Kidney (tissue), 14 donors: ENCODE results near the gene CDC23. TPM values are rescaled to one million over a fixed set of nuclear protein-coding genes. Genes with fewer than 3 reads are reported as not detected.

ENCODE experiments used
- DNase-seq, 5 donors: peaks; one replicate each; pipeline ENCODE4 v3.0.0-alpha.2; 2013 to 2020
- FAIRE-seq: peaks from 2 replicates; lab custom pipeline; 2012; peaks lifted over from hg19 to GRCh38; lab: Jason Lieb, UNC
- H3K27ac ChIP-seq, 2 donors: one replicate each; pipeline ENCODE4 v1.7.0; 2013; ENCODE audit warnings: low read depth in 2 of 2, low read length in 2 of 2, inconsistent platforms in 1 of 2
- H3K27me3 ChIP-seq: one replicate; pipeline ENCODE4 v1.7.1; 2013; ENCODE audit warnings: low read length, inconsistent platforms; ENCODE audit not compliant: control insufficient read depth, insufficient read depth
- H3K36me3 ChIP-seq, 3 donors: one replicate each; pipeline versions ENCODE4 v1.7.0 to v1.7.1; 2013; ENCODE audit warnings: low read length in 3 of 3, control low read depth in 1 of 3, inconsistent platforms in 1 of 3; ENCODE audit not compliant: insufficient read depth in 3 of 3, control insufficient read depth in 2 of 3
- H3K4me1 ChIP-seq, 3 donors: one replicate each; pipeline versions ENCODE4 v1.7.0 to v1.7.1; 2013; ENCODE audit warnings: low read length in 3 of 3, inconsistent platforms in 1 of 3, low read depth in 1 of 3; ENCODE audit not compliant: control insufficient read depth in 2 of 3, insufficient read depth in 2 of 3
- H3K4me3 ChIP-seq, 3 donors: one replicate each; pipeline versions ENCODE4 v1.7.0 to v1.8.1; 2013; ENCODE audit warnings: low read length in 3 of 3, control low read depth in 1 of 3, inconsistent platforms in 1 of 3
- H3K9ac ChIP-seq, 3 donors: one replicate each; pipeline versions ENCODE4 v1.7.0 to v1.7.1; 2013; ENCODE audit warnings: low read length in 3 of 3, control low read depth in 1 of 3, inconsistent platforms in 1 of 3
- H3K9me3 ChIP-seq, 3 donors: one replicate each; pipeline versions ENCODE4 v1.7.0 to v1.7.1; 2013; ENCODE audit warnings: low read length in 3 of 3, control low read depth in 1 of 3, inconsistent platforms in 1 of 3; ENCODE audit not compliant: control insufficient read depth in 2 of 3, insufficient read depth in 1 of 3
- CTCF ChIP-seq: IDR thresholded peaks from 3 replicates; pipeline ENCODE4 v1.5.1; 2012; ENCODE audit warnings: mild to moderate bottlenecking, moderate library complexity, borderline replicate concordance; ENCODE audit not compliant: insufficient read depth; ENCODE audit errors: extremely low read depth
- intact Hi-C: fragments of 100-400 bp; cut with DNase I; formaldehyde crosslinking; loops from one replicate; pipeline ENCODE4 v1.11.1; 2022
- polyA plus RNA-seq: library from polyadenylated mRNA; stranded (reverse); fragments of 350-450 nt; fragmentation: Illumina TruSeq; extraction: RNeasy Lipid Tissue Mini Kit (QIAGEN cat#74804); gene quantifications from one replicate; pipeline ENCODE4 v1.2.3, GENCODE V29; 2014; ENCODE audit warnings: low read depth, low replicate concordance; ENCODE audit not compliant: insufficient read depth
- total RNA-seq: library from RNA; stranded (reverse); fragmentation: NEBNext Ultra II Directional; extraction: Animal tissue kit (Norgen Biotek cat#: 25700); gene quantifications from one replicate; pipeline ENCODE4 v1.2.1, GENCODE V29; 2021
- donor health status: control.
- donor health status: control.
- donor health status: control.
- donor health status: control.
- donor health status: control.
- donor health status: DM: yes; HTN: yes; CAD: no.
- donor health status: Normal renal cell carcinoma (clear cell type).

The CDC23 gene
- total and polyA plus RNA-seq, 2 donors from 2014 or later: 17.6 to 28.3 TPM

GRCh38 chr5:138241688-138242571 lies 28.8 kb upstream of the CDC23 start:
- H3K4me1 ChIP-seq: peaks cover 0 to 3% (median 0%) of the 10 kb centered on the region in 3 donors
- peak; percentile 53 to 67 (median 62) for DNase-seq
- H3K36me3 ChIP-seq: no peaks in the 10 kb centered on the region
- intact Hi-C loops: no loop called here
- peak overlapping the region; percentile 32 to 55 (median 43) for H3K4me3 ChIP-seq
- H3K9me3 ChIP-seq: no peaks in the 10 kb centered on the region
- no peak for FAIRE-seq
- peak overlapping the region in 2 of 3 donors; percentile 3 to 41 for H3K9ac ChIP-seq
- no peak overlapping the region for H3K27ac ChIP-seq
- no peak for TF ChIP-seq CTCF
- H3K27me3 ChIP-seq: peaks cover 2% of the 10 kb centered on the region

- intact Hi-C loops: no loop called here
- Histone ChIP-seq H3K27ac (no peak overlapping the region), H3K4me3 (no peak overlapping the region), H3K9me3 (no peaks in the 10 kb centered on the region), H3K4me1 (peaks cover 0 to 3% (median 0%) of the 10 kb centered on the region in 3 donors), H3K36me3 (no peaks in the 10 kb centered on the region), H3K9ac (no peak overlapping the region), H3K27me3 (peaks cover 2% of the 10 kb centered on the region)
- no peak for TF ChIP-seq CTCF
- DNase-seq: no peak
- FAIRE-seq: no peak
Measured at GRCh38 chr5:138240650-138241385, 27.7 kb upstream of the CDC23 start.

- no peak overlapping the region for H3K27ac ChIP-seq
- H3K9me3 ChIP-seq: no peaks in the 10 kb centered on the region
- DNase-seq (no peak), FAIRE-seq (no peak)
- no peaks in the 10 kb centered on the region for H3K36me3 ChIP-seq
- intact Hi-C loops: no loop called here
- peaks cover 2% of the 10 kb centered on the region for H3K27me3 ChIP-seq
- no peak for TF ChIP-seq CTCF
- H3K9ac ChIP-seq: no peak overlapping the region
- peaks cover 0 to 3% (median 0%) of the 10 kb centered on the region in 3 donors for H3K4me1 ChIP-seq
- H3K4me3 ChIP-seq: no peak overlapping the region
Measured at GRCh38 chr5:138238034-138238433, 24.9 kb upstream of the CDC23 start.
